Measurements from ENCODE around the gene MRFAP1L1. TPM values are rescaled to one million over a fixed set of nuclear protein-coding genes. Genes with fewer than 3 reads are reported as not detected.

MRFAP1L1 gene
- total RNA-seq, 3 donors from 2014 or later = 47.0 to 53.2 (median 52.4) TPM

DNA sequence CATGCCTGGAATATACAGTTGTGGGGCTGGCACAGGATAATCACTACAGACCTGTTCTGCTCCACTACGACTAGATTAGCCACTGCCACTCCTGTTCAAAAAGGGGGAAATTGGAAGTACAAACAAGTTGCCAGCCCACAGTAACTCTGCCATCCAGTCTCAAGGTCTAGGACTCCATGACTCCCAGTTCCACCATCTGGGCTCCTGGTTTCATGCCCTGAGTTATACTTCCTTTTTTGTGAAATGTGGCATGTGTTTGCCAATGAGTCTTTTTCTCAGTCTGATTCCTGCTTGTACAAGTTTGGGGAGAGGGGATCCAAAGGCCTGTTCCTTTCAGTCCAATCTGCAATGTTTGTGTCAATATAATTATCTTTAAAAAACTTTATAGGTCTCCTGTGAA is 5.3 kb upstream of the MRFAP1L1 start:
- peaks cover 5% of the 10 kb centered on the region for H3K36me3 Mint-ChIP-seq (ENCODE audit: insufficient read depth)

DNA sequence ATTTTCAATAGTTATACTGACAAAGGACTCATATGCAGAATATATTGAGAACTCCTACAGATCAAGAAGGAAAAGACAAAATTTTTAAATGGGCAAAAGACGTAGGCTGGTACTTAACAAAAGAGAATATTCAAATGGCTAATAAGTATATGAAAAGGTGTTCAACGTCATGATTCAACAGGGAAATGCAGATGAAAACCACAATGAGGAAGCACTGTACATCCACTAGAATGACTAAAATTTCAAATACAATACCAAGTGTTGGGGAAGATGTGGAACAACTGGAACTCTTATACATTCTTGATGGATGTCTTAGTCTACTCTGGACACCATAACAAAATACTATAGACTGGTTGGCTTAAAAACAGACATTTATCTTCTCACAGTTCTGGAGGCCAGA is 1.3 kb upstream of the MRFAP1L1 start:
- Mint-ChIP-seq H3K9me3 (no peaks in the 10 kb centered on the region), H3K4me1 (ENCODE audit: low read depth) (peaks cover 43% of the 10 kb centered on the region), H3K4me3 (no peak overlapping the region), H3K36me3 (ENCODE audit: insufficient read depth) (peaks cover 21% of the 10 kb centered on the region), H3K27me3 (ENCODE audit: low read depth) (no peaks in the 10 kb centered on the region)
- no peak for ATAC-seq
- DNase-seq = no peak

More for the DNA sequence above, 5.3 kb upstream of the MRFAP1L1 start:
- Mint-ChIP-seq H3K27me3 (ENCODE audit: low read depth) (no peaks in the 10 kb centered on the region), H3K4me3 (no peak overlapping the region), H3K9me3 (no peaks in the 10 kb centered on the region), H3K4me1 (ENCODE audit: low read depth) (peaks cover 30% of the 10 kb centered on the region)
- ATAC-seq (no peak), DNase-seq (no peak)

DNA sequence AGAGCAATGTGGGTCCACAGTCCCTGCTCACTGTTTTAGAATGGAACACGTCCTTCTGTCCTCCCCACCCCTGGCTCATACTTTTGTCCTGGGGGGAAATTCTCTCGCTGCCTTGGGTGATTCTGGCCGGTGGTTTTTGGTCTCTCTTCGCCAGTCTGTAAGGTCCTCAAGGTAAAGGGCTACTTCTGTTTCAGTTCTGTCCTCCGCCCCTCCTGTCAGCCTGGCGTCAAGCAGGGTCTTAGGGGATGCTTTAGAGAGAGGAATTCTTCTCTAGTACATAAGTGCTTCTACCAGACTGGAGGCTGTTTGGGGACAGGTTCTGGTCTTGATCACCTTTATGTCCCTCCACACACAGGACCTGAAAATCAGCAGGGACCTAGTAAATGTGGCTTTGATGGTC is 617 bp upstream of the MRFAP1L1 start:
- no peaks in the 10 kb centered on the region for H3K27me3 Mint-ChIP-seq (ENCODE audit: low read depth)
- peaks cover 25% of the 10 kb centered on the region for H3K36me3 Mint-ChIP-seq (ENCODE audit: insufficient read depth)
- H3K4me1 Mint-ChIP-seq (ENCODE audit: low read depth) = peaks cover 43% of the 10 kb centered on the region
- ATAC-seq = no peak
- no peaks in the 10 kb centered on the region for H3K9me3 Mint-ChIP-seq
- H3K4me3 Mint-ChIP-seq = peak overlapping the region; percentile 100
- no peak for DNase-seq

DNA sequence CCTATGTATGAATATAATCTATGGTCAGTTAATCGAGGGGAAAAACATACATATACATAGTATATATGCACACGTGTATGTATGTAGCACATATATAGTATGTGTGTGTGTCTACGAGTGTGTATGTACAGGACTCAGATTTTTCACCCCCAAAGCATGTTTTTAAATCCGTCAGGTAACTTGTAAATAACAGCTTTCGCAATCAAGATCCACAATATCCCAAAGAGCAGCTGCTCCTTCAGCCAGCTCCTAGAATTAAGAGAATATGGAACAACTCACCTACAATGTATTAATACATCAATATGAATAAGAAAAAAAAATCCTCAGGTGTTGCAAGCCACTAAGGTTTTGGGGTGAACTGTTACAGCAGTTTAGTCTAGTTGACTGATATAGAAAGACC is 3.5 kb downstream of the MRFAP1L1 start:
- H3K9me3 Mint-ChIP-seq = no peaks in the 10 kb centered on the region
- H3K27me3 Mint-ChIP-seq (ENCODE audit: low read depth) = no peaks in the 10 kb centered on the region
- peaks cover 44% of the 10 kb centered on the region for H3K36me3 Mint-ChIP-seq (ENCODE audit: insufficient read depth)
- no peak for DNase-seq
- H3K4me1 Mint-ChIP-seq (ENCODE audit: low read depth) = peaks cover 65% of the 10 kb centered on the region
- H3K4me3 Mint-ChIP-seq = peak overlapping the region; percentile 34
- no peak for ATAC-seq

DNA sequence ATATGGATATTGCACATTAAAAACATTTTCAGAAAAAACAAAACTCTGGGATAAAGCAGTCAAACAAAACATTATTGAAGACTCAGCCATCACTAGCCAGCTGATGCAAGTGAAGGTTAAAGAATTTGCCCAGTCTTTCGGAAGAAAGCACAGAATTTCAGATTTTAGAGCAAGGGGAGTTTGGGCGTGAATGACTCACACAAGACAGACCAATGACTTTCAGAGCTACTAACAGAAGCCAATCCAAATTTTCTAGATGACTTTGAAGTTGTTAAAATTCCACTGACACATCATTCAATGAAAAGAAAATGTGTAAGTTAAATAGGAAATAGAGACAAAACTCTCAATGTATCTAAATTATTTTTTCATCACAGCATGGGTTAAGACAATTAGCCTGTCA is 4.0 kb downstream of the MRFAP1L1 start:
- Mint-ChIP-seq H3K27me3 (ENCODE audit: low read depth) (no peaks in the 10 kb centered on the region), H3K36me3 (ENCODE audit: insufficient read depth) (peaks cover 45% of the 10 kb centered on the region), H3K9me3 (no peaks in the 10 kb centered on the region), H3K4me3 (peak overlapping the region; percentile 34), H3K4me1 (ENCODE audit: low read depth) (peaks cover 63% of the 10 kb centered on the region)
- DNase-seq = no peak
- ATAC-seq = peak in 1 of 2 donors; percentile 14

DNA sequence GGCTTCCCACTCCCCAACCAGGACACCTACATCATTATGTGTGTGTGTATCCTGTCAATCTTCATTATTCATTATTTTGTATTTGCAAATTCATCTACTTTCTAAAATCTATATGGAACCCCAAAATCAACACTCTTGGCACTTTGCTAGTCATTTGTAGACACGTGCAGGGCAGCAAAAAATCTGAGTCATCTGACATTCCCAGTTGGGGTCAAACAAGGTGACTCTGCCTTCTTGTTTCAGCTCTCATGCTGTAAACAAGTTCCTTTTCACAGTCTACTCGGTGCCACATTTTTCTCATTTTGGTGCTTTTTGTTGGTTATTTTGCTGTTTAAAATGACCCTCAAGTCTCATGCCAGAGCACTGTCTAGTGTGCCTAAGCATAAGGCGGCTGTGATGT is 5.9 kb downstream of the MRFAP1L1 start:
- ATAC-seq = peak; percentile 45 to 61

DNA sequence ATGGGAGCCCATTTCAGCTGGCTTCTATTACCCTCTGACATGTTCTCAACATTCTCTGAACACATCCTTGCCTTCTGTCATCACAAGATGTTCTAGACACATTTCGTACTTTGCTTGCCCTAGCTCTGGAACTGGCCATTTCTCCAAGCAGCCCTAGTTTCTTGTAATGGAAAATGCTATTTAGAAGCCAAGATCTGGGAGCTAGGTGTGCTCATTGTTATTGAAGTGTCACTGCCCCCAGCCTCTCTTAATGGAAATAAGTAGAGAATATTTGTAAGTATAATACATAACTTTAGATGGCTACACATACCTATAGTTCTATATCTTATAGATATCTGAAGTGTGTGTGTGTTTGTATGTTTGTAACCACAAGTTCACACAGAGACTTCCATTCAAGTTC is 6.9 kb downstream of the MRFAP1L1 start:
- no peak overlapping the region for H3K4me3 Mint-ChIP-seq

More for the DNA sequence above, 5.9 kb downstream of the MRFAP1L1 start:
- DNase-seq = no peak
- Mint-ChIP-seq H3K27me3 (ENCODE audit: low read depth) (no peaks in the 10 kb centered on the region), H3K4me1 (ENCODE audit: low read depth) (peaks cover 69% of the 10 kb centered on the region), H3K9me3 (no peaks in the 10 kb centered on the region), H3K4me3 (no peak overlapping the region), H3K36me3 (ENCODE audit: insufficient read depth) (peaks cover 46% of the 10 kb centered on the region)

DNA sequence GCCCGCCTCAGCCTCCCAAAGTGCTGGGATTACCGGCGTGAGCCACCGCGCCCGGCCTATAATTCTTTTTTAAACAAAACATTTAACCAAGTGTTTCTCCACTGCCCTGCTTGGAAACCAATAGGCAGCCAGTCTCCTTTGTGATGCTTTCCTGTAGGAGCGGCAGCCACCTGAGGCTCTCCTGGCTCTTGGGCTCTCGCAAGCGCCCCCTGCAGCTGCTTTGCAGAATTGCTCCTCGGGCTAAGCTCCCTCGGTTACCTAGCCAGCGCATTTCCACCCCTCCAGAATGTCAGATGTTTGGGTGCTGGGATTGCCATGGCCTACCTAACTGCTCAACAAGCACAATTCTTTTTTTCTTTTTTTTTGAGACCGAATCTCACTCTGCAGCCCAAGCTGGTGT is 8.3 kb downstream of the MRFAP1L1 start:
- Mint-ChIP-seq H3K27me3 (ENCODE audit: low read depth) (no peaks in the 10 kb centered on the region), H3K4me3 (no peak overlapping the region), H3K9me3 (no peaks in the 10 kb centered on the region), H3K4me1 (ENCODE audit: low read depth) (peaks cover 63% of the 10 kb centered on the region), H3K36me3 (ENCODE audit: insufficient read depth) (peaks cover 33% of the 10 kb centered on the region)
- ATAC-seq (no peak), DNase-seq (no peak)

More for the DNA sequence above, 6.9 kb downstream of the MRFAP1L1 start:
- Mint-ChIP-seq H3K27me3 (ENCODE audit: low read depth) (no peaks in the 10 kb centered on the region), H3K4me1 (ENCODE audit: low read depth) (peaks cover 66% of the 10 kb centered on the region), H3K9me3 (no peaks in the 10 kb centered on the region), H3K36me3 (ENCODE audit: insufficient read depth) (peaks cover 42% of the 10 kb centered on the region)
- DNase-seq (no peak), ATAC-seq (no peak)

DNA sequence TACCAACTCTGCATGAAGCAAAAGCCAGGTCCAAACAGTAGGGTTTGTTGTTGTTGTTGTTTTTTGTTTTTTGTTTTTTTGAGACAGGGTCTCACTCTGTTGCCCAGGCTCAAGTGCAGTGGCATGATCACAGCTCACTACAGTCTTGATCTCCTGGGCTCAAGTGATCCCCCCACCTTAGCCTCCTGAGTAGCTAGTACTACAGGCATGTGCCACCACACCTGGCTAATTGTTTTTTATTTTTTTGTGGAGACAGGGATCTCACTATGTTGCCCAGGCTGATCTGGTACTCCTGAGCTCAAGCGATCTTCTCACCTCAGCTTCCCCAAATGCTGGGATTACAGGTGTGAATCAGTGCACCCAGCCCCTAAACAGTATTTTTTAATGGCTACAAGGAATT is 9.8 kb downstream of the MRFAP1L1 start:
- Mint-ChIP-seq H3K4me1 (ENCODE audit: low read depth) (peaks cover 63% of the 10 kb centered on the region), H3K4me3 (no peak overlapping the region), H3K27me3 (ENCODE audit: low read depth) (no peaks in the 10 kb centered on the region), H3K36me3 (ENCODE audit: insufficient read depth) (peaks cover 25% of the 10 kb centered on the region), H3K9me3 (no peaks in the 10 kb centered on the region)
- ATAC-seq = no peak
- no peak for DNase-seq

DNA sequence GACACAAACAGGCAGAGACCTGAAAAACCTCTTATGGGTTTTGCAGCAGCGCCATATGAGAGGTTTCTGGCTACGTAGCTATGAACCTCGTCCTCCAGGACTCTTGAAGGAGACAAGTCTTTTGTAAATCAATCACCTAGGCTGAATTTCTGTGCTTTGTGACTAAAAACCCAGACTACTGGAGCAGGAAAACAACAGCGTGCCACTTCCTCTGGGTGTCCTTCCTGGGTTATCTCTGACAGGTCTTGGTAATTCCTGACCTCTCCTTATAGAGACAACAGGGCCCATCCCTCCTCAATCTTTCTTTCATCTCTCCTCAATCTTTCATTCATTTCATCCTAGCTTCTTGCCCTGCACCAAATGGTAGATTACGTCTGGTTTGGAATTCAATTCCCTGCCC is 10.3 kb downstream of the MRFAP1L1 start:
- Mint-ChIP-seq H3K9me3 (no peaks in the 10 kb centered on the region), H3K36me3 (ENCODE audit: insufficient read depth) (peaks cover 21% of the 10 kb centered on the region), H3K27me3 (ENCODE audit: low read depth) (no peaks in the 10 kb centered on the region), H3K4me1 (ENCODE audit: low read depth) (peaks cover 63% of the 10 kb centered on the region), H3K4me3 (no peak overlapping the region)
- no peak for DNase-seq
- ATAC-seq = no peak

DNA sequence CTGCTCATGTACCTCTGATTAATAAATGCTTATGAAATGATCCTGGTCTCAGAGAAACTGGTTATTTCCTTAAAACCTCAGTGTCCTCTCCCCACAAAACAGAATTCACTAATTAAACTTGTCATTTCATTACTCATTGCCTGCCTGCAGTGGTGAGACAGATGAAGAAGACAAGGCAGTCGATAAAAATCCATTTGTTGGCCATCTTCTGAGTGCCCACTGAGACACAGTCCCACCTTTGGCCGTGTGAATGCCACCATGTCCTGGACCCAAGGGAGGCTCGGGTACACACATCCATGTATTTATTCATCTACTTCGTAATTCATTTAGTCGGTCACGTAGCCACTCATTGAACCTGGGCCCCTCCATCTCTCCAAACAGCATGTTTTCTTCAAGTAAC is 12.5 kb downstream of the MRFAP1L1 start:
- Mint-ChIP-seq H3K9me3 (no peaks in the 10 kb centered on the region), H3K27me3 (ENCODE audit: low read depth) (no peaks in the 10 kb centered on the region), H3K36me3 (ENCODE audit: insufficient read depth) (peaks cover 11% of the 10 kb centered on the region), H3K4me3 (no peak overlapping the region), H3K4me1 (ENCODE audit: low read depth) (peaks cover 72% of the 10 kb centered on the region)
- DNase-seq = no peak
- no peak for ATAC-seq

DNA sequence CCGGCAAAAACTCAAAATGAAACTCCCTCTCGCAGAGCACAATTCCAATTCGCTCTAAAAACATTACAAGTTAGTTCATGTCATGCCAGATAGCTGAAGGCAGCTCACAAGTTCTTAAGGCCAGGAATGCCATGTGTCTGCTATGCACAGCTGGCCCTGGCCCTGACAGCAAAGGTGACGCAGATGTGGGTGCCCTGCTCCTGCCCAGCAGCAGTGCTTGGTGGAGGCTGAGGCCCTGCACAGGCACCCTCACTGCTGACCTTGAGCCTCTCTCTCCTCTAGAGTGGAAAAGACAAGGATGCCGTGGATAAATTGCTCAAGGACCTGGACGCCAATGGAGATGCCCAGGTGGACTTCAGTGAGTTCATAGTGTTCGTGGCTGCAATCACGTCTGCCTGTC is 13.1 kb downstream of the MRFAP1L1 start:
- no peak for DNase-seq
- ATAC-seq = peak; percentile 62 to 68
- no peaks in the 10 kb centered on the region for H3K9me3 Mint-ChIP-seq
- H3K27me3 Mint-ChIP-seq (ENCODE audit: low read depth) = no peaks in the 10 kb centered on the region
- peak overlapping the region; percentile 59 for H3K4me3 Mint-ChIP-seq
- H3K36me3 Mint-ChIP-seq (ENCODE audit: insufficient read depth) = peaks cover 11% of the 10 kb centered on the region
- peaks cover 73% of the 10 kb centered on the region for H3K4me1 Mint-ChIP-seq (ENCODE audit: low read depth)

DNA sequence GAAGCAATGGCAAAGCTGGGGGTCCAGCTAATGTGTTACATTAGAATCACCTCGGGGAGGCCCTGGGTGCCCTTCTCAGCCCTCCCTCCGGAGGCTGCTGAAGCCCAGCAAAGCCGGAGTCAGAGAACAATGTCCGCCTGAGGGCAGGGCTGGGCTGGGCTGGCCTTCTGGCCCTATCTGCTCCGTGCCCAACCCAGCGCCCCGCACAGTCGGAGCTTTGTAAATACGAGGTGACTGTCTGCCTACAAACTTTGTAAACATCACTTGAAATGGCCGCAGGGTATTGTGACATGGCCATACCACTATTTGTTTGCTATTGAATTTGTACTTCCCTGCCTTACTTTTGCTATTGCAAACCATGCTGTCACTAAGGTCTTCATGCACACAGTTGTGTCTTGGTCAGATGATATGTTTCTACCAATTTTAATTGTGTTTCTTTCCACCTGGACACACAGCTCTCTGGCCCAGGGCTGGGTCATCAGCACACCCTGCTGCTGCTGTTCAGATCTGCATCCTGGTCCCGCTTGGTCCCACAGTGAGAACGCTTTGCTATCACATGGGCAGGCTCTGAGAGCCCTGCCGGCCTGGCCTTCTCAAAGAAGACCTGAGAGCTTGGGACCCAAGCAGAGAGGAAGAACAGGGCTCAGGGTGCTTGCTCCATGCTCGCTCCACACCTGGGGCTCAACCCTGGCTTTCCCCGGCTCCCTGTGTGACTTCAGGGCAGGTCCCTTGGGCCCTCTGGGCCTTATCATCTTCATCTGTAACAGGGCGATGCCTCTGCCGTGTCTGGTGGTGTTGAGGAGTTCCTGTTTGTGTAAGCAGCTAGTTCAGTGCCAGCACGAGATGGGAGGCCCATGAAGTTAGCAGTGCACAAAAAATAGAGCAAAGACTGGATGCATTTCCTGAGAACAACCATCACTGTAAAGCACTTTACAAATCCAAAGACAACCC is 13.7 kb downstream of the MRFAP1L1 start:
- no peaks in the 10 kb centered on the region for H3K9me3 Mint-ChIP-seq

DNA sequence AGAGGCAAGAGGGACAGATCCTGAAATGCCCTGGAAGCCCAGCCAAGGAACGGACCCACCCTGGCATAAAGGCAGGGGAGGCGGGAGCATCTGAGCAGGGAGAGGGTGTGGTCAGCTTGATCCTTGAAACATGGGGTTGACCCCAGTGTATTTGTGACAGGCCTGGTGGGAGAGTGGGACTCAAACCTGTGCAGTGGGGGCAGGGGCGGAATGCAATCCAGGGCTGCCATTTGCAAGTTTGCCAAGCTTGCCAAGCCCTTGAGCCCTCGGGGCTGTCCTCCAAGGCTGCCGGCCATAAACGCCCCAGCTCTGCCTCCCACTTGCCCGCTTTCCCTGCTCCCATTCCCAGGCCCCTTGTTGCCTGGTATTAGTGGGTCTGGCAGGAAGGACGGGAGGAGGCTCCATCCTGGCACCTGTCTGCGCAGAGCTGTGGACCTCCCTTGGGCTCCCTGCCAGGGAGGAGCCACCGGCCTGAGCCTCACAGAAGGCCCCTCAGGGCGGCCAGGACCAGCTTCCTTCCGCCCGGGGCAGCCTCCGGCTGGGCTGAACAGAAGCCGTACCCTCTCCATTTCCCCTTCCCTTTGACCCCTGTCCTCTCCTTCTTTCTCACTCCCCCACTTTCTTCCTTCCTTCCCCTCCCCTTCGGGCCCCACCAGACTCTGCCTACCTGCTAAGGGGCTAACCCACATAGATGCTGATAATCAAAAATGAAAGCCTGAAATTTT is 15.3 kb downstream of the MRFAP1L1 start:
- DNase-seq = no peak
- Mint-ChIP-seq H3K4me1 (ENCODE audit: low read depth) (peaks cover 83% of the 10 kb centered on the region), H3K9me3 (no peaks in the 10 kb centered on the region), H3K27me3 (ENCODE audit: low read depth) (no peaks in the 10 kb centered on the region), H3K4me3 (peak overlapping the region; percentile 54), H3K36me3 (ENCODE audit: insufficient read depth) (peaks cover 2% of the 10 kb centered on the region)
- no peak for ATAC-seq

More for the DNA sequence above, 13.7 kb downstream of the MRFAP1L1 start:
- Mint-ChIP-seq H3K4me3 (peak overlapping the region; percentile 59), H3K36me3 (ENCODE audit: insufficient read depth) (peaks cover 9% of the 10 kb centered on the region), H3K4me1 (ENCODE audit: low read depth) (peaks cover 78% of the 10 kb centered on the region), H3K27me3 (ENCODE audit: low read depth) (no peaks in the 10 kb centered on the region)
- ATAC-seq (peak; percentile 75 to 79), DNase-seq (peak; percentile 27)
